H1 (cell line): ENCODE measurements around the gene BUD13. TPM values are rescaled to one million over a fixed set of nuclear protein-coding genes. Genes with fewer than 3 reads are reported as not detected.

Source experiments
- SAP30 ChIP-seq: fragments of 300-600 bp; sonication (generic); IDR thresholded peaks from 2 replicates; pipeline ENCODE4 v1.7.1; 2012; ENCODE audit warnings: low read length, moderate library complexity, mild to moderate bottlenecking, inconsistent platforms; ENCODE audit not compliant: insufficient read depth, insufficient replicate concordance
- TCF12 ChIP-seq: IDR thresholded peaks from 2 replicates; pipeline ENCODE4 v1.6.1; 2011; ENCODE audit warnings: low read depth, mild to moderate bottlenecking, low read length
- polyA plus RNA-seq, 7 experiments: library from polyadenylated mRNA; depleted of rRNA in 3 of 7; stranded (reverse) in 5 of 7; unstranded in 2 of 7; fragments of >200 nt in 5 of 7; fragments of 200-250 nt in 2 of 7; gene quantifications; 1 replicate in 5 of 7; 2 replicates in 1 of 7; 4 replicates in 1 of 7; pipeline versions ENCODE4 v1.2.1 to v1.2.3, GENCODE V29; 2011 to 2013; ENCODE audit warnings: missing spikeins in 2 of 7, mixed read lengths in 2 of 7
- total RNA-seq: library from RNA; stranded (reverse); fragmentation: NEBNext Ultra II Directional; extraction: Animal tissue kit (Norgen Biotek cat#: 25700); gene quantifications from 2 replicates; pipeline ENCODE4 v1.2.1, GENCODE V29; 2021
- TF ChIP-seq, protein P1 (sequence below), 3 experiments: IDR thresholded peaks; 1 replicate in 2 of 3; 2 replicates in 1 of 3; pipeline versions ENCODE4 v1.5.1 to v1.6.1; 2011; ENCODE audit warnings: low read length in 3 of 3, mild to moderate bottlenecking in 3 of 3, inconsistent platforms in 2 of 3, low read depth in 1 of 3, moderate library complexity in 1 of 3; ENCODE audit not compliant: insufficient read depth in 1 of 3; ENCODE audit errors: control extremely low read depth in 1 of 3

BUD13 gene
- total and polyA plus RNA-seq, 2 of the 8 experiments (the other 6 are each of a cell fraction or from before 2014, with no cell fraction given) = 24.8 to 27.2 TPM

DNA sequence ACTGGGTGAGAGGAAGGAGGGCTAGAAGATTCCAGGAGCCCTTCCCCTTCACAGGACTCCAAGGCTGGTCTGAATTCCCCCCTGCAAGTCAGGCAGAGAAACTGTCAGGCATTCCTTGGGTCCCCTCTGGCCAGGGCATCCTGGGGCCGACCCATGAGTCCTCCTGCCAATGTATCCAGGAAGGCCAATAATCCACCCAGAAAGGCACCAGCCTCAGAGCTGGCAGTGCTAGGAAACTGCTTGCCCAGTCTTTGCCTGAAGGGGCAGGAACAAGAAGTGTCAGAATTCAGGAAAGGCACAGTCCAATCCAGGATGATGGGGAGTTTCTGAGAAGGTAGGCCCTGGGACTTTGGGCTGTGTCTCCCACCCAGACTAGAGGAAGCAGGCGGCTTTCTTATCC, 41.0 kb downstream of the BUD13 start (continued):
- TF ChIP-seq, protein P1, sequence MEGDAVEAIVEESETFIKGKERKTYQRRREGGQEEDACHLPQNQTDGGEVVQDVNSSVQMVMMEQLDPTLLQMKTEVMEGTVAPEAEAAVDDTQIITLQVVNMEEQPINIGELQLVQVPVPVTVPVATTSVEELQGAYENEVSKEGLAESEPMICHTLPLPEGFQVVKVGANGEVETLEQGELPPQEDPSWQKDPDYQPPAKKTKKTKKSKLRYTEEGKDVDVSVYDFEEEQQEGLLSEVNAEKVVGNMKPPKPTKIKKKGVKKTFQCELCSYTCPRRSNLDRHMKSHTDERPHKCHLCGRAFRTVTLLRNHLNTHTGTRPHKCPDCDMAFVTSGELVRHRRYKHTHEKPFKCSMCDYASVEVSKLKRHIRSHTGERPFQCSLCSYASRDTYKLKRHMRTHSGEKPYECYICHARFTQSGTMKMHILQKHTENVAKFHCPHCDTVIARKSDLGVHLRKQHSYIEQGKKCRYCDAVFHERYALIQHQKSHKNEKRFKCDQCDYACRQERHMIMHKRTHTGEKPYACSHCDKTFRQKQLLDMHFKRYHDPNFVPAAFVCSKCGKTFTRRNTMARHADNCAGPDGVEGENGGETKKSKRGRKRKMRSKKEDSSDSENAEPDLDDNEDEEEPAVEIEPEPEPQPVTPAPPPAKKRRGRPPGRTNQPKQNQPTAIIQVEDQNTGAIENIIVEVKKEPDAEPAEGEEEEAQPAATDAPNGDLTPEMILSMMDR (IDR thresholded peaks at IDR 0.05; ENCODE audit: control extremely low read depth in 1 of 3, insufficient read depth in 1 of 3, low read depth in 1 of 3, low read length in 3 of 3) = no peak
- TF ChIP-seq TCF12 (no peak), SAP30 (no peak)
- TF ChIP-seq, all 59 proteins: peak for 0
